Right lung (tissue), 5 donors: ENCODE data around the gene UBB. TPM values are rescaled to one million over a fixed set of nuclear protein-coding genes. Genes with fewer than 3 reads are reported as not detected.
A peak's percentile ranks its signal among the peaks of the same experiment; 100 is the strongest.
"Not testable (repeated sequence)": the region's sequence is repeated elsewhere in the genome, so short reads cannot be mapped to it uniquely, and the experiment has no call there.

ENCODE experiments used
- DNase-seq, 2 donors: peaks; one replicate each; pipeline ENCODE4 v3.0.0-alpha.2; 2013
- polyA plus RNA-seq, 5 donors: library from polyadenylated mRNA; unstranded; fragments of 120-200 nt; gene quantifications; one replicate each; pipeline versions ENCODE4 v1.2.1 to v1.2.3, GENCODE V29; 2013; ENCODE audit warnings: inconsistent platforms in 1 of 5, low replicate concordance in 1 of 5; ENCODE audit not compliant: insufficient read length in 5 of 5, insufficient read depth in 1 of 5

Gene UBB
- polyA plus RNA-seq, 5 donors, result 1,677 to 2,026 (median 1,915) TPM

DNA sequence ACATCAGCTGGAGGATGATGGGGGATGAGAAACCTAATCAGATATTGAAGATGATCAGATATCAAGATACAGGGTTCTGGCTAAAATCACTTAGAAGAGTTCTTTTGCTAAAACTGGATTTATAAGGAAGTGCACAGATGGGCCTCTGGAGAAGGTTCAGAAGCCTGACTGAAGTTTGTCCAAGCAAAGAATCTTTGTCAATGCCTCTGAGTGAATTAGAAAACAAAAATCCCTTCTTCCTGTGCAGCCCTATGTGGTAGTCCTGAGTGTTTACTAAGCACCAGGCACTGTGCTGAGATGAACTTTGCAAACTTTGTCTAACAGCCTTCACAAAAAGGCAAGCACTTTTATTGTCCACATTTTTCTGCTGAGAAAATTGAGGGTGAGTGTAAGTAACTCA is 16.3 kb upstream of the UBB start:
- no peak for DNase-seq

DNA sequence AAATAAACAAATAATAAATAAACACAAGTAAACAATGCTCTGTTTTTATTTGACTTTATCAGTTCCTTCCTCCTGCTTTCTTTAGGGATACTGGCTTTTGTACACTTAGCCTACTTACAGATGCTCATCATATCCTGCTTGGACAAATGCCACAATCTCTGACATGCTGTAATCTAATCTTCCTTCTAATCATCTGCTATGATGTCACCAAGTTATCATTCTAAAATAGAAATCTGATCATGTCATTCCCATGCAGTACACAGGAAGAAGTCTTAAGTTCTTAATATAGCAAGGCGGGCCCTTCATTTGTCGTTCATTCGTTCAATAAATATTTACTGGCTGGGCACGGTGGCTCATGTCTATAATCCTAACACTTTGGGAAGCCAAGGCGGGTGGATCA is 9.1 kb upstream of the UBB start:
- peak in 1 of 2 donors; percentile 38 for DNase-seq

DNA sequence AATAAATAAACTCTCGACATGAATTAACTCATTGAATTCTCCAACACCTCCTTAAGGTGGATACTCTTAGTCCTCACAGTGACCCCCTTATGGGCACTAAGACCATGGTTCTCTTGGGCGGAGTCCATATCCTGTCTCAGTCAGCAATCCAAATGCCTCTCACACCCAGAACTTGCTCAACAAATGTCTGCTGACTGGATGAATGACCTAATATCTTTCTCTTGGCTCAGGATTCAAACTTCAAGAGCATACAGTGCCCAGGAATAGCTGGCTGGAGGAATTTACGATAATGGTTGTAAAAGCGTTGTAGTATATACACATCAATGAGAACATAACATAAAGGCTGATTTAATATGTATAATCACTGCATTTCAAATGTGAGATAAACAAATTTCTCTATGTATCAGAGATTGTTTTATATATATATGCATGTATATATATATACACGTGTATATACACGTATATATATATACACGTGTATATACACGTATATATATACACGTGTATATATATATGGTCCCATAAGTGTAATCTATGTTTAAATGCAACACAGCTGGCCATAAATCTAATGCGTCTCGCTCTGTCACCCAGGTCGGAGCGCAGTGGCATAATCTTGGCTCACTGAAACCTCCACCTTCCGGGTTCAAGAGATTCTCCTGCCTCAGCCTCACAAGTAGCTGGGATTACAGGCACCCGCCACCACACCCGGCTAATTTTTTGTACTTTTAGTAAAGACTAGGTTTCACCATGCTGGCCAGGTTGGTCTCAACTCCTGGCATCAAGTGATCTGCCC is 6.5 kb upstream of the UBB start:
- DNase-seq, result peak in 1 of 2 donors; percentile 54

DNA sequence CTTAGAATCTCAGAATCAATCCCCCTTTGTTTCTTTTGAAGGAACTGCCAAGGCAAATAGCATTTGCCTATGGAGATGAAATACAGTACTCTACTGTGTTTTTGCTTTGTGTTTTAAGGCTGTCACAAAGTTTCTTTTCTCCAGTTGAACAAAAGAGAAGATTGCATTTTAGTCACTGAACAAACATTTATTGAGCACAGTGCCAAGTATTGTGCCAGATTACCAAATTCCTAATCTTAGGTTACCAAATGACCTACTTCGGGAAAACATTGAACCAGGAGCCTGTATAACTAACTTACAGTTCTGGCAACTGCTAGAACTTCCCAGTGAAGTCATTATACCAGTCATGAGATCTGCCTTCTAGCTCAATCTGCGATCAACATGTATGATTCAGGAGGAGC is 3.0 kb upstream of the UBB start:
- DNase-seq, result no peak

DNA sequence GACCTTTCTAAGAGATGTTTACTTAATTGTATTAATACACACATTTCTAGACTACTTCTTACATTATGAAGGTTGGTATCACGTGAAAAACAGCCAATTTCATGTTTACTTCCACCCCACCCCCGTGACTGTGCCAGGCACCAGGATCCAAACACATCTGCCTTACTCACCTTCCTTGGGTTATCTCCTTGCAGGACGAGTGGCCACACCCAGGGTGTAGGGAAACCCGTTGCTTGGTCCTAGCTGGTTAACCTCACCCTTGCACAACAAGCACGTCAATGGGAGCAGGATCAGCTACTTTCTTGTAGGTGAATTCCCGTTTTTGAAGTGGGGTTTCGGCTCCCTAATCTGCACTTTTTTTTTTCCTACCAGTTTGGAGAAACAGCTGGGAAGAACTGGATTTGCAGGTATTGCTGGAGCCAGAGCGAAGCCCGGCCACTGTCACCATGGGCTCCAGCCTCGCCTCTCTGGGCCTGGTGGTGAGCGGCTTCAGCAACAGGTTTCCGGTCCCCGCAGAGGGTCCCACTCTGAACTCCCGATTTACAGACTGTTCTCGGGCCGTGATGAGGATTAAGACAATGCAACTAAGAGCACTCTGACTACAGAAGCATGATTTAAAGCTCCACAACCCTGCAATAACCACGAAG is 2.1 kb upstream of the UBB start:
- no peak for DNase-seq

DNA sequence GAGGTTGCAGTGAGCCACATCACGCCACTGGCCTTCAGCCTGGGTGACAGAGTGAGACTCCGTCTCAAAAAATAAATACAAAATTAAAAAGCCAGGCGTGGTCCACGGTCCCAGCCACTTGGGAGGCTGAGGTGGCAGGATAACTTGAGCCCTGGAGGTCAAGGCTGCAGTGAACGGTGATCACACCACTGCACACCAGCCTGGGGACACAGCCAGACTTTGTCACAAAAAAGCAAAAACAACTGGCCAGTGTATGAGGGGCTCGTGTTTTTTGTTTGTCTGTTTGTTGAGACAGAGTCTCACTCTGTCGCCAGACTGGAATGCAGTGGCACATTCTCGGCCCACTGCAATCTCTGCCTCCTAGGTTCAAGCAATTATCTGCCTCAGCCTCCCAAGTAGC is 1.2 kb upstream of the UBB start:
- no peak for DNase-seq

DNA sequence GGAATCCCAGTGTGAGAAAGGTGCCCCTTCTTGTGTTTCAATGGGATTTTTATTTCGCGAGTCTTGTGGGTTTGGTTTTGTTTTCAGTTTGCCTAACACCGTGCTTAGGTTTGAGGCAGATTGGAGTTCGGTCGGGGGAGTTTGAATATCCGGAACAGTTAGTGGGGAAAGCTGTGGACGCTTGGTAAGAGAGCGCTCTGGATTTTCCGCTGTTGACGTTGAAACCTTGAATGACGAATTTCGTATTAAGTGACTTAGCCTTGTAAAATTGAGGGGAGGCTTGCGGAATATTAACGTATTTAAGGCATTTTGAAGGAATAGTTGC is 567 bp downstream of the UBB start:
- peak in 1 of 2 donors; percentile 25 for DNase-seq

DNA sequence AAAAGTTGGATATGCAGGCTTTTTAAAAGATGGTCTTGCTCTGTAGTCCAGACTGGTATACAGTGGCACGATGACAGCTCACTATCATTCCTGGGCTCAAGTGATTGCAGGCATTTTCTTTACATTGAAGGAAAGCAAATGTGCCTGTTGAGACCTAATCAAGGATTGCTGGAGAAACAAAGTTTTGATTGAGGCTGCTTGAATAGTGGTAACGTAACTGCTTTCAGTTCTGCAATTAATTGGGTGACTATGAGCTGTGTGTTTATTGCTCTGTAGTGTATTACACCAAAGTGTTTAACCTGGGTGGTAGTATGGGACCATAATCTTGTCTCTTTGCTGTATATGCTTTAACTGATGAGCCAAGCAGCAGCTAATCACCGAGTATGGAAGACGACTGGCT is 2.3 kb downstream of the UBB start:
- DNase-seq, result no peak

DNA sequence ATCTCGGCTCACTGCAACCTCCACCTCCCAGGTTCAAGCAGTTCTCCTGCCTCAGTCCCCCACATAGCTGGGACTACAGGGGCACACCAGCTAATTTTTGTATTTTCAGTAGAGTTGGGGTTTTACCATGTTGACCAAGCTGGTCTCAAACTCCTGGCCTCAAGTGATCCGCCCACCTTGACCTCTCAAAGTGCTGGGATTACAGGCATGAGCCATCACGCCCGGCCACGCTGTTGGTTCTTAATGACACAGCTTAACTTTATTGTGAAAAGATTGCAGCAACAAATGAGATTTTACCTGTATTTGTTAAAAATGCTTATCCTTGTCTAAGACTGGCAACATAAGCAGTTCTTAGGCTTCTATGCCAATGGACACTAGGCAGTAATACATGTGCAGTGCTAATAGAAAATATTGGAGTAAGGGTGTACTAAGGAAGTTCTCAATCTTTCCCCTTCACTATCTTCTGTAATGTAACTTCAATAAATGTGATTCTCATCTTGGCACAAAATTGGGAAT is 2.9 kb downstream of the UBB start:
- DNase-seq, result no peak

DNA sequence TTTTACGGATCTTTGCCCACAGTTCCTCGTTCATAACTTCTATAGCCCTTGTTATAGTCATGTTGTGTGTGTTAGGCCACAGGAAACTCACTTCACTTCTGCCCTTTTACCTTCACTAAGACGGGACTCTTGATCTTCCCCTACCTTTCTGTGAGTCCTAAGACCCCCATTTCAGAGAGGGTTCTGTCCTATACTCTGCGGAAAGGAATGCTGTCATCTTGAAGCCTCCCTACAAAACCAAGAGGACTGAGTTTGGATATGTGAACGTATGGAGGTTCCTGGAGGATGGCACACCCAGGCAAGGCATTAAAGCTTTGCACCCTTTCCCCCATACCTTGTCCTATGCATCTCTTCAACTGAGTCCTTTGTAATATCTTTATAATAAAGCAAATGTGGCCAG is 3.7 kb downstream of the UBB start:
- DNase-seq, result no peak

DNA sequence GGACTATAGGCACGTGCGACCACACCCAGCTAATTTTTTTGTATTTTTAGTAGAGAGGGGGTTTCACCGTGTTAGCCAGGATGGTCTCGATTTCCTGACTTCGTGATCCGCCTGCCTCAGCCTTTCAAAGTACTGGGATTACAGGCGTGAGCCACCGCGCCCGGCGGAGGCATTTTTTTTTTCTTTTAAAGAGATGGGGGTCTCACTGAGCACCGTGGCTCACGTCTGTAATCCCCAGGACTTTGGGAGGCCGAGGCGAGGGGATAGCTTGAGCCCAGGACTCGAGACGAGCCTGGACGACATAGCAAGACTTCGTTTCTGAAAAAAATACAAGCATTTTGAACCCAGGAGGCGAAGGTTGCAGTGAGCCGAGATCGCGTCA is 5.2 kb downstream of the UBB start:
- DNase-seq, result not testable (repeated sequence)

DNA sequence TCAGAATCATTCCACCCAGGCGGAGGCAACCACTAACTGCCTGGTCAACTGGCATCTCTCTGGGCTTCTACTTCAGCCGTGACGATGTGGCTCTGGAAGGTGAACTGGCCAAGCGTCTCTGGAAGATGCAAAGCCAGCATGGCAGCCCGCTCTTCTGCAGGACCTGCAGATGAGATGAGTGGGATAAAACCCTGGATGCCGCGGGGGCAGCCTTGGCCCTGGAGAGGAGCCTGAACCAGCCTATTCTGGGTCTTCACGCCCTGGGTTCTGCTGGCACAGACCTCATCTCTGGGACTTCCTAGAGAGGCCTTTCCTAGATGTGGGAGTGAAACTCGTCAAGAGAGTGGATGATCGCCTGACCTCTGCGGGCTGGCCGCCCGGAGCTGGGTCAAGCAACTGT is 10.6 kb downstream of the UBB start:
- no peak for DNase-seq

DNA sequence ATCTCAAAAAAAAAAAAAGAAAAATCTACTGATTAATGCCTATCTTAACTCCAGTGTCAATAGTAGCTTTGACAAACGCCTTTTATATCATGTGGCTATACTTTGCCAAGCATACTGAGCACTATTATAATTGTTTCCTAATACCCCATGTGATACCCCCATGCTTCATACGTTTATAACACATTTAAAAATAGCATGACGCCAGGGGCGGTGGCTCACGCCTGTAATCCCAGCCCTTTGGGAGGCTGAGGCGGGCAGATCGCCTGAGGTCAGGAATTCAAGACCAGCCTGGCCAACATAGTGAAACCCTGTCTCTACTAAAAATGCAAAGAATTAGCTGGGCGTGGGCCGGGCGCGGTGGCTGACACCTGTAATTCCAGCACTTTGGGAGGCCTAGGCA is 11.6 kb downstream of the UBB start:
- not testable (repeated sequence) for DNase-seq

DNA sequence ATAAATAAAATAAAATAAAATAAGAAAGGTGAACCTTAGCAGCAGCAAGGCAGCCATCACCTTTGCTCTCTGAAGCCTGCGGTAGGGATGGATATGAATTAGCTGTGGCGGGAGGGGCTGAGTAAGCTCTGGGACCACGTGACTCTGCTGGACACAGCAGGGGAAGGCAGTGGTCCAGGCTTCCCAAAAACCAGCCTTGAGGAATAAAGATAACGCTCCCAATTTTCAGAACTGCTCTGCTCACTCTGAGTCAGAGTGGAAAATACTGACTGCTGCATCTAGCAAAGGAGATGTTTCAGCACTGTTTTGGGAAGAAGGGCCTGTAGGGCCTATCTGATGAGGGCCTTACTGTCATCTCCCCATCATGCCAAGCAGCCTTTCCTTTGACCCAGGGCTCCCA is 15.0 kb downstream of the UBB start:
- DNase-seq, result not testable (repeated sequence)

DNA sequence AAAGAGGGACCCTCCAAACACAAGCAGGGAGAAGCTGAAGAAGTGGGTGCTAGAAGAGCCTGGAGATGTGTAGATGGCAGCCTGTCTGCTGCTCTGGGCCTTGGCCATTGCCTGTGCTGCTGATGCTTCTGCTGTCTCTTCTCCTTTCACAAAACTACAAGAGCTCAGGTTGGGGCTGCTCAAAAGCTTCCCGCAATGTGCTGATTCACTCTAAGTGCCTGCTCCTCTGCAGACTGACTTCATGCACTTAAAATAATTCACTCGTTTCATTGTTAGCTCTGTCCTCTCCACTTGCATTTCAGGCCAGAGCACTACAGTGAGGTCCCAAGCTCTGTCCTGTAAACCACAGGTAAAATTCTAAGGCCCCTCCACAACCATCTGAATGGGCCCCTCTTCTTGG is 15.8 kb downstream of the UBB start:
- DNase-seq, result not testable (repeated sequence)

DNA sequence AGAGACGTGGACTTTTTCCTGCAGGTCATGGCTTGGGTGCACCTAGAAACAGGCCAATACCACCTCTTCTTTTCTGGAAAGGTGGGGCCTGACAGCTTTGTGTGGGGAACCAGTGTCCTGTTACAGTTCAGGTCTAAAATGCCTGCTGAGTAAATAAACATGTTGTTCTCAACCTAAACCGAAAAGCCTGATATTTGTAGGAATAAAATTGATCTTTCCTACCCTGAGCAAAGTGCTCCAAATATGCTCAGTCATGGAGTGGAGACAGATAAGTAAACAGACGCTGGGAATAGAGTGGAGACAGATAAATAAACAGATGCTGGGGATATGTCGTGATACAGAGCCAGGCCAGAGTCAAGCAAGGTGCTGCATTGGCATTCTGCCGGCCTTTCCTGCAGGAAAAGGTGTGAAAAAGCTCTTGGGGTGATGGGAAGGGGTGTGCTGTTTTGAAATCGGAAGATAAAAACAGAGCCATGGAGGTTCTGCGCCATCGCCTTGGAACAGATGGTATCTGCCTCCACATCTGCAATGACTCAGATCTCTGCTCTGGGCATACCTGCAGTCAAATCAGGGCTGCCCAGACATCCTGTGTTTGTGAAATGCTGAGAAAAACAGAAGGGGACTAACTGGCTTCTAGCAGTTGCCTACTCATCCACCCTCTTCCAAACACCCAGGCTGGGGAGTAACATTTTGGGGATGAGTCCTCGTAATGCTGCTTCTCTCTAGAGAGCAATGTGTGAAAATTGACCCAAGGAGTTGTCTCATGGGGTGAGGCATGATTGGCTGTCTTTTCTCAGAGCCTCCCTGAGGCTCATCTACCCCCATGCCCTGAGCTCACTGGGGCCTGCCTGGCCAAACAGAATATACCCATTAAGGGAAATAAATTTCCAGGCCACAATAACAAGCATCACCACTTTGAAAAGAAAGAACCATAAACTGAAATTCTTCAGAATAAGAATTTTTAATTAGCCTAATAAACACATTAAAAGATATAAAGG is 17.7 kb downstream of the UBB start:
- DNase-seq, result no peak

DNA sequence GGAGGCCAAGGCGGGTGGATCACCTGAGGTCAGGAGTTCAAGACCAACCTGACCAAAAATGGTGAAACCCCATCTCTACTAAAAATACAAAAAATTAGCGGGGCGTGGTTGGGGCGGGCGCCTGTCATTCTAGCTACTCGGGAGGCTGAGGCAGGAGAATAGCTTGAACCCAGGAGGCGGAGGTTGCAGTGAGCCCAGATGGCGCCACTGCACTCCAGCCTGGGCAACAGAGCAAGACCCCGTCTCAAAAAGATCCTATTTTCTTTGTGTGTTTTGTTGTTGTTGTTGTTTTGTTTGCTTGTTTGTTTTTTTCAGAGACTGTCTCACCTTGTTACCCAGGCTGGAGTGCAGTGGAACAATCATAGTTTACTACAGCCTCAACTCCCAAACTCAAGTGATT is 23.0 kb downstream of the UBB start:
- DNase-seq, result not testable (repeated sequence)

DNA sequence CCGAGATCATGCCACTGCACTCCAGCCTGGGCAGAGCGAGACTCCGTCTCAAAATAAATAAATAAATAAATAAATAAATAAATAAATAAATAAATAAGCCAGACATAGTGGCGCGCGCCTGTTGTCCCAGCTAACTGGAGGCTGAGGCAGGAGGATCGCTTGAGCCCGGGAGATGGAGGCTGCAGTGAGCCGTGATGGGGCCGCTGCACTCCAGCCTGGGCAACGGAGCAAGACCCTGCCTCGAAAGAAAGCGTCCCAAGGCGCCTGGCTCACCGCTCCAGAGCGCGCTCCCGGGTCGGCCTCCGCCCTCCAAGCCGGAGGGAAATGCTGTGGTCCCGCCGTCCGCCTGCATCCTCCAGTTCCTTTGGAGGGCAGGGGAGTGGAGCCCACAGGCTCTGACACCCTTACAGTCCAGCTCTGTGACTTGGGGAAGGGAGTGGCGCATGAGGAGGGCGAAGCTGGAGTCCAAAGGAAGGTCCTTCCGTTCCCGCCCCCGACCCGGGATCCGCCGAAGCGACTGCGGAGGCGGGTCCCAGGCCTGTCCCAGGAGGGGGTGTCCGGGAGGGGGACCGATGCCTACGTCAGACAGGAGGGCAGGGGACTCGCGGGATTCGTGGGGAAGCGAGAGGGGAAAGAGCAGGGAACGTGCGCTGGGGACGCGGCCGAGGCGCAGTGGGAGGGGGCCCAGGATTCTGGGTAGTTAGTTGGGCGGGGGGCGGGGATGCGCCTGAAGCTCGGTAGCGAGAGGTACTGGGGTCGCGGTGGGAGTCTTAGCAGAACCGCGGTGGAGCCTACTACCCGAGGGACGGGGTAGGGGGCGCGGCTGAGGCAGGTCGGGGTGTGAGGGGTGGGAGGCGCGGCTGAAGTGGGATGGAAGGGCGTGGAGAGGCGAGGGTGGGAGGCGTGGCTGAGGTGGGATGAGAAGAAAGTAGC is 26.1 kb downstream of the UBB start:
- peak; percentile 69 for DNase-seq

DNA sequence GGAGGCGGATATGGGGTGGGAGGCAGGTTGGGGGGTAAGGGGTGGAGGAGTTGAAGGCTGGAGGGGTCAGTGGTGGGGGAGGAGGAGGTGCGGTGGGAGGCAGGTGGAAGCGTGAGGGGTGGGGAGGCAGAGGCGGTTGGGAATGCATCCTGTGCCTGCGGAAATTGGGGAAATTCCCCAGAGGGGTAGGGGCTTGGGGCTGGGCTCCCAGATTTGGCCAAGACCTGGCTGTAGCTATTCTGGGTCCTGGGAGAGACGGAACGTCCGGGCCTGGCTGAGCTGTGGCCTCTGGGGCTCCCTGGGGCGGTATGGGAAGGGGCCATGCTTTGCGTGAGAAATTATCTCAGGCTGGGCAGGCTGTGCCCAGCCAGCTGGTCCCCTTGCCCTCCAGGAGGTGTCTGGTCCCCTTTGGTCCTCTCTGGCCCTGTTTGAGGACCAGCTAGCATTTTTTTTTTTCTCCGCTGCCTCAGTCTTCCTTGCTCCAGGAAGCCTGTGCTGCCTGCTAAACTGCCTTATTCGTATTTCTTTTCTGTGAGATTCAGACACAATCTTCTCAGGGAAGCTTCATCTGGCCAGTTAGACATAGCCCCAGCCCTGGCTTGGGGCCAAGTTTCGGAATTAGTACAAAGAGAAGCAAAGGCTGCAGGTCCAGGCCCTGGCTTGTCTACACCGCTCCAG is 27.2 kb downstream of the UBB start:
- DNase-seq, result peak in 1 of 2 donors; percentile 49
